HEK293T (cell line): ENCODE data around the gene ASIC4.

Source experiments
- CTCF ChIA-PET: fragments of 350-600 bp; formaldehyde crosslinking; extraction: SDS; loops from one replicate; lab custom pipeline; 2021; ENCODE audit warnings: antibody characterized with exemption, inconsistent platforms; lab: Yijun Ruan, JAX
- POLR2A ChIA-PET: fragments of 350-600 bp; formaldehyde crosslinking; extraction: SDS; loops from one replicate; lab custom pipeline; 2020; ENCODE audit warnings: antibody characterized with exemption, inconsistent platforms; lab: Yijun Ruan, JAX
- DNase-seq: peaks from one replicate; pipeline ENCODE4 v3.0.0; 2012; ENCODE audit warnings: mixed read lengths; ENCODE audit errors: extremely low spot score
- ARNT ChIP-seq: fragments of 450-650 bp; IDR thresholded peaks from 2 replicates; pipeline ENCODE4 v1.6.1; 2017; ENCODE audit warnings: mild to moderate bottlenecking
- BHLHE40 ChIP-seq: fragments of 450-650 bp; IDR thresholded peaks from 2 replicates; pipeline ENCODE4 v1.6.1; 2016; ENCODE audit warnings: mild to moderate bottlenecking, moderate library complexity, borderline replicate concordance
- CTBP1 ChIP-seq: fragments of 450-650 bp; IDR thresholded peaks from 2 replicates; pipeline ENCODE4 v1.6.1; 2016; ENCODE audit warnings: borderline replicate concordance
- ELF4 ChIP-seq: fragments of 450-650 bp; IDR thresholded peaks from 2 replicates; pipeline ENCODE4 v1.6.1; 2017; ENCODE audit warnings: antibody characterized with exemption
- FOXA1 ChIP-seq: fragments of 450-650 bp; IDR thresholded peaks from 2 replicates; pipeline ENCODE4 v1.6.1; 2016; ENCODE audit warnings: mild to moderate bottlenecking
- FOXK2 ChIP-seq: fragments of 450-650 bp; IDR thresholded peaks from 2 replicates; pipeline ENCODE4 v1.6.1; 2016; ENCODE audit warnings: mild to moderate bottlenecking
- FOXM1 ChIP-seq: fragments of 450-650 bp; IDR thresholded peaks from 2 replicates; pipeline ENCODE4 v1.6.1; 2017; ENCODE audit warnings: mild to moderate bottlenecking, borderline replicate concordance
- HDGF ChIP-seq: fragments of 450-650 bp; IDR thresholded peaks from 2 replicates; pipeline ENCODE4 v1.6.1; 2017; ENCODE audit warnings: antibody characterized with exemption, borderline replicate concordance
- L3MBTL2 ChIP-seq: fragments of 450-650 bp; conservative IDR thresholded peaks from 2 replicates; pipeline ENCODE4 v1.6.1; 2016; ENCODE audit warnings: mild to moderate bottlenecking
- LEF1 ChIP-seq: fragments of 450-650 bp; IDR thresholded peaks from 2 replicates; pipeline ENCODE4 v1.6.1; 2017; ENCODE audit warnings: mild to moderate bottlenecking, borderline replicate concordance
- NFRKB ChIP-seq: fragments of 450-650 bp; IDR thresholded peaks from 2 replicates; pipeline ENCODE4 v1.6.1; 2016; ENCODE audit warnings: mild to moderate bottlenecking, moderate library complexity
- SP1 ChIP-seq: fragments of 450-650 bp; IDR thresholded peaks from 2 replicates; pipeline ENCODE4 v1.6.1; 2017
- SUZ12 ChIP-seq: fragments of 450-650 bp; IDR thresholded peaks from 2 replicates; pipeline ENCODE4 v1.6.1; 2016; ENCODE audit warnings: mild to moderate bottlenecking
- TARDBP ChIP-seq: fragments of 450-650 bp; IDR thresholded peaks from 2 replicates; pipeline ENCODE4 v1.6.1; 2016
- ZNF384 ChIP-seq: fragments of 450-650 bp; IDR thresholded peaks from 2 replicates; pipeline ENCODE4 v1.6.1; 2016
- TF ChIP-seq, protein P1 (sequence below): fragments of 450-650 bp; IDR thresholded peaks from 2 replicates; pipeline ENCODE4 v1.6.1; 2016

Gene ASIC4

DNA sequence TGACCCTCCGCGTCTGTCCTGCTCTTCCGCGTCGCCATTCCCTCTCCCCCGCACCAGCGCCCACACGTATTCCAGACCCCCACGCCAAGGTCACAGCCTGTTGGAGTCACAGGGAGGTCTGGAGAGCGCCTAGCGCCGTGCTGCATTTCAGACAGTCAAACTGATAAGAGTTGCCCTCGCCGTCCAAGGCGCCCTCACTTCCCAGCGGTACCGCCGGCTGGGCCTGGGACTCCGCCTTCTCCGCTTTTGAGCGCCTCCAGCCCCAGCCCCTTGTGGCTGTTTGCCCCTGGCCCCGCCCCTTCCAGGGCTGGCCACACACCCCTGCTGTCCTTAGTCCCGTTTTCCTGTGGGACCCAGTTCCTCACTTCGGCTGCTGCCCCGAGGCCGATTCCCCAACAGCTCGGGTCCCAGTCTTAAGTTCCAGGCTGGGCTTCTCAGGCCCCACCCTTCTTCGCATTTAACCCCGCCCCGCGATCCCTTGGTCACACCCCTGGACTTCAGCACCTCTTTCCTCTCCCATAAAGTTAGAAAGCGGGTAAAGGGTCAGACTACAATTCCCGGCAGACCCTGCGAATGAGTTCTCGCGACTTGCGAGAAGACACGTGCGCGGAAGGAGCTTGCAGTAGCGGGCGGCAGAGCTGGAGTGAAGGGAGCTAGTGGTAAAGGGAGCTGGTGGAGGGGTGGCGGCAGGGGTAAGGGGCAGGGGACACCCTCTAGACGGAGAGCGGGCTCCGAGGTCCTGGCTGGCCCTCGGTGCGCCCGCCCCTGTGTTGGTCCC is 15.8 kb upstream of the ASIC4 start, which contains the start of gene GMPPA:
Gene GMPPA (plus strand): TSS at position 612 of the 778 bp plus-strand sequence. CDS start 1,085 bp downstream, outside the sequence.
- CTCF ChIA-PET: interaction anchor here (0.7 to 4.5 kb wide), 7 partner anchors 11 to 37 kb away, joined by 3 to 31 read pairs (median 4); no protein-coding TSS in a partner anchor
- TF ChIP-seq HDGF (no peak), L3MBTL2 (peak; percentile 56), ELF4 (peak; percentile 75)
- POLR2A ChIA-PET: interaction anchor here (0.7 to 2.7 kb wide), 11 partner anchors 10 to 96 kb away, joined by 3 to 41 read pairs (median 4); no protein-coding TSS in a partner anchor
- peak; percentile 94 for DNase-seq

DNA sequence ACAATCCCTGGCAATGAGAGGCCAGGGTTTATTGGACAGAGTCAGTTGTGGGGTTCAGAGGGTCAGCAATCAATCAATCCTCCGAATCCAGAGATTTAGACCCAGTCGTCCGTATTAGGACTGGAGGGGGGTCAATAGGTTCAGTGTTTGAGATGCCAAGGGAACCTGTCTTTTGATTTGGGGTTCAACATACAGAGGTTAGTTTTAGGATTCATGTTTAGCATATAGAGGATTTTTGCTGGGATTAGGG is 15.3 kb upstream of the ASIC4 start:
- TF ChIP-seq, protein P1, sequence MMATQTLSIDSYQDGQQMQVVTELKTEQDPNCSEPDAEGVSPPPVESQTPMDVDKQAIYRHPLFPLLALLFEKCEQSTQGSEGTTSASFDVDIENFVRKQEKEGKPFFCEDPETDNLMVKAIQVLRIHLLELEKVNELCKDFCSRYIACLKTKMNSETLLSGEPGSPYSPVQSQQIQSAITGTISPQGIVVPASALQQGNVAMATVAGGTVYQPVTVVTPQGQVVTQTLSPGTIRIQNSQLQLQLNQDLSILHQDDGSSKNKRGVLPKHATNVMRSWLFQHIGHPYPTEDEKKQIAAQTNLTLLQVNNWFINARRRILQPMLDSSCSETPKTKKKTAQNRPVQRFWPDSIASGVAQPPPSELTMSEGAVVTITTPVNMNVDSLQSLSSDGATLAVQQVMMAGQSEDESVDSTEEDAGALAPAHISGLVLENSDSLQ: peak; percentile 62
- TF ChIP-seq LEF1: no peak
- CTCF ChIA-PET: interaction anchor here (0.7 to 4.5 kb wide), 9 partner anchors 10 to 37 kb away, joined by 3 to 31 read pairs (median 4); no protein-coding TSS in a partner anchor
- POLR2A ChIA-PET: interaction anchor here (0.7 to 2.7 kb wide), 9 partner anchors 10 to 96 kb away, joined by 3 to 41 read pairs (median 4); no protein-coding TSS in a partner anchor
- DNase-seq: no peak

DNA sequence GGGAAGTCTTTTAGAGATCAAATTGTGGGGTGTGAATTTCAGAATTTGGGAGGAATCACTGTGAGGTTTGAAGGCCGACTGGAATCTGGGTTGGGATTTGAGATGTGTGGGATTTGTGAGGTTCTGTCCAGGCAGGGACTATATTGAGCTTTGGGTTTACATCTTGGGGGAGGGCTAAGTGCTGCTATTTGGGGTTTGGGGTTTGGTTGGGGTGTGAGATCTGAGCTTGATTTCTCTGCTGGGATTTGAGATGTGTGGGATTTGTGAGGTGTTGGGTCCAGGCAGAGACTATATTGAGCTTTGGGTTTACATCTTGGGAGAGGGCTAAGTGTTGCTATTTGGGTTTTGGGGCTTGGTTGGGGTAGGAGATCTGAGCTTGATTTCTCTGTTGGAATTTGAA is 14.7 kb upstream of the ASIC4 start:
- TF ChIP-seq SP1: no peak
- no peak for TF ChIP-seq NFRKB
- TF ChIP-seq, protein P1: no peak
- TF ChIP-seq FOXA1: no peak
- no peak for TF ChIP-seq BHLHE40
- TF ChIP-seq FOXK2: no peak
- no peak for TF ChIP-seq TARDBP
- TF ChIP-seq HDGF: no peak
- TF ChIP-seq L3MBTL2: no peak
- no peak for TF ChIP-seq LEF1
- no peak for TF ChIP-seq CTBP1
- no peak for TF ChIP-seq ZNF384
- no peak for TF ChIP-seq ARNT
- no peak for TF ChIP-seq FOXM1
- no peak for TF ChIP-seq SUZ12
- TF ChIP-seq ELF4: no peak
- POLR2A ChIA-PET: interaction anchor here (0.8 to 2.7 kb wide), 3 partner anchors 9 to 21 kb away, joined by 4 to 41 read pairs (median 5); no protein-coding TSS in a partner anchor
- no peak for DNase-seq
- CTCF ChIA-PET: interaction anchor here (0.7 to 4.5 kb wide), 6 partner anchors 10 to 30 kb away, joined by 3 to 31 read pairs (median 6); no protein-coding TSS in a partner anchor

DNA sequence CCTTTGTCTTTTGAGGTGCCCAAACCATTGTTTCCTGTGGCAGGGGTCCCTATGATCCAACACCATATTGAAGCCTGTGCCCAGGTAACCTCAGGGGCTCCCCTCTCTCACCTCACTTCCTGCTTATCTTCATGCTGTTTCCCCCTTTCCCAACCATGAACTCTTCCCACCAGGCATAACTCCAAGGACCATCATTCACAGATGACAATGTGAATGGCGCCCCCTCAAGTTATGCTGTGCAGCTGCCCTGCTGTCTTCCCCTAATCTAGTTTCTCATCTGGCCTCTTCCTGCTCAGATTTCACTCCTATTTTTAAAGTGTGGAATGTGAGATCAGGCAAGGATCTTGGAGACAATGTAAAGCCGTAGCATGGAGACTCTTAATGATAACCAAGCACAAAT is 14.1 kb upstream of the ASIC4 start:
- TF ChIP-seq, protein P1: peak; percentile 31; the same call in 1 of the 2 replicates
- no peak for TF ChIP-seq ARNT
- CTCF ChIA-PET: interaction anchor here (1.1 to 4.5 kb wide), 4 partner anchors 9 to 30 kb away, joined by 3 to 31 read pairs (median 9); no protein-coding TSS in a partner anchor
- POLR2A ChIA-PET: interaction anchor here (0.7 to 2.7 kb wide), 5 partner anchors 8 to 176 kb away, joined by 3 to 41 read pairs (median 4); no protein-coding TSS in a partner anchor
- no peak for DNase-seq

DNA sequence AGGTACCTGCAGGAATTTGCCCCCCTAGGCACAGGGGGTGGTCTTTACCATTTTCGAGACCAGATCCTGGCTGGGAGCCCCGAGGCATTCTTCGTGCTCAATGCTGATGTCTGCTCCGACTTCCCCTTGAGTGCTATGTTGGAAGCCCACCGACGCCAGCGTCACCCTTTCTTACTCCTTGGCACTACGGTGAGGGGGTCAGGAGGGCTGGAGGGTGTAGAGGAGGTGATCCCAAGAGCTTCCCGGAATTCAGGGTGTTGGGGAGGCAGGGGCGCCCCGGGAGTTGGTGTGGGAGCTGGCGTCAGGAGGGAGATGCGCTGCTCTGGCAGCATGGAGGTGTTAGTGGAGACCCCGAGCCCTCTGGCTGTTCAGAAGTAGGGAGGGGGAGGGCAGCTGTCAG is 12.4 kb upstream of the ASIC4 start:
- ChIA-PET CTCF (no interaction called here), POLR2A (interaction anchor here (0.7 kb wide), 1 partner anchor 12 kb away, joined by 3 read pairs; no protein-coding TSS in a partner anchor)
- TF ChIP-seq FOXK2 (no peak), LEF1 (no peak), FOXA1 (no peak), ZNF384 (no peak), TARDBP (no peak), HDGF (no peak), L3MBTL2 (no peak), CTBP1 (no peak), FOXM1 (no peak), BHLHE40 (no peak), NFRKB (no peak), ARNT (no peak), SP1 (no peak), SUZ12 (no peak), ELF4 (no peak)
- TF ChIP-seq, protein P1: no peak
- no peak for DNase-seq

DNA sequence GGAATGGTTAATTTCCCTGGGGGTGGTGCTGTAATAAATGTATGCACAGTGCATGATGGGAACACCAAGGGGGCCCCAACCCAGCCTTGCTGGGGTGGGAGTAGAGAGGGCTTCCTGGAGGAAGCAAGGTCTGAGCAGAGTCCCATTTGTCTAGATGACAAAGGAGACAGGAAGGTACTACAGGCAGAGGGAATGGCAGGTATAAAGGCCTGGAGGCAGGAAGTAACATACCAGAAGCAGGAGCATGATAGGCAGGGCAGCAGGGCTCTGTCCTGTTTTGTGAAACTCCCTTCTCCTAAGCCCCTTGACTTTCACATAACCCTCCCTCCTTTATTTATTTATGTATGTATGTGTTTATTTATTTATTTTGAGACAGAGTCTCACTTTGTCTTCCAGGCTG is 11.7 kb upstream of the ASIC4 start:
- DNase-seq: no peak

More for the DNA sequence above, 11.7 kb upstream of the ASIC4 start:
- ChIA-PET POLR2A (no interaction called here), CTCF (interaction anchor here (0.6 kb wide), 1 partner anchor 10 kb away, joined by 3 read pairs; no protein-coding TSS in a partner anchor)
- TF ChIP-seq FOXK2 (no peak), CTBP1 (no peak)
